Suprapubic skin (tissue), 4 donors: ENCODE results near the gene CALR3.

Experiments
- EP300 ChIP-seq: sonication (generic); formaldehyde crosslinking; IDR thresholded peaks from one replicate; pipeline ENCODE4 v1.6.1; 2017; ENCODE audit warnings: antibody characterized with exemption
- POLR2A ChIP-seq, 2 donors: fragments of 450-650 bp; IDR thresholded peaks; one replicate each; pipeline ENCODE4 v1.6.1; 2017; ENCODE audit warnings: antibody characterized with exemption in 2 of 2, mild to moderate bottlenecking in 2 of 2, moderate library complexity in 2 of 2
- POLR2AphosphoS5 ChIP-seq, 3 donors: sonication (generic); formaldehyde crosslinking; IDR thresholded peaks; one replicate each; pipeline ENCODE4 v1.6.1; 2017; ENCODE audit warnings: antibody characterized with exemption in 3 of 3
- TF ChIP-seq, protein P1 (sequence below), 2 donors: fragments of 200-600 bp in 1 of 2; fragments of 450-650 bp in 1 of 2; sonication (generic) in 1 of 2; IDR thresholded peaks; one replicate each; pipeline ENCODE4 v1.5.1; 2016 to 2019; ENCODE audit warnings: antibody characterized with exemption in 2 of 2, mild to moderate bottlenecking in 1 of 2, moderate library complexity in 1 of 2

DNA sequence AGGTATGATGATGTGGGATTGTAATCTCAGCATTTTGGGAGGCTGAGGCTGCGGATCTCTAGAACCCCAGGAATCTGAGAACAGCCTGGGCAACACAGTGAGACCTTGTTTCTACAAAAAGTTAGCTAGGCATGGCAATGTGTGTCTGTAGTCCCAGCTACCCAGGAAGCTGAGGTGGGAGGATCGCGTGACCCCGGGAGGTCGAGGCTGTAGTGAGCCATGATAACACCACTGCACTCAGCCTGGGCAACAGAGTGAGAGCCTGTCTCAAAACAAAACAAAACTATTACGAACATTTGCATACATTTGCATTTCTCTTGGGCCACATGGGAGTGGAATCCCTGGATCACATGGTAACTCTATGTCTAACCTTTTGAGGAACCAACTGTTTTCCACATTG, 1.9 kb upstream of the CALR3 start:
- TF ChIP-seq, protein P1, sequence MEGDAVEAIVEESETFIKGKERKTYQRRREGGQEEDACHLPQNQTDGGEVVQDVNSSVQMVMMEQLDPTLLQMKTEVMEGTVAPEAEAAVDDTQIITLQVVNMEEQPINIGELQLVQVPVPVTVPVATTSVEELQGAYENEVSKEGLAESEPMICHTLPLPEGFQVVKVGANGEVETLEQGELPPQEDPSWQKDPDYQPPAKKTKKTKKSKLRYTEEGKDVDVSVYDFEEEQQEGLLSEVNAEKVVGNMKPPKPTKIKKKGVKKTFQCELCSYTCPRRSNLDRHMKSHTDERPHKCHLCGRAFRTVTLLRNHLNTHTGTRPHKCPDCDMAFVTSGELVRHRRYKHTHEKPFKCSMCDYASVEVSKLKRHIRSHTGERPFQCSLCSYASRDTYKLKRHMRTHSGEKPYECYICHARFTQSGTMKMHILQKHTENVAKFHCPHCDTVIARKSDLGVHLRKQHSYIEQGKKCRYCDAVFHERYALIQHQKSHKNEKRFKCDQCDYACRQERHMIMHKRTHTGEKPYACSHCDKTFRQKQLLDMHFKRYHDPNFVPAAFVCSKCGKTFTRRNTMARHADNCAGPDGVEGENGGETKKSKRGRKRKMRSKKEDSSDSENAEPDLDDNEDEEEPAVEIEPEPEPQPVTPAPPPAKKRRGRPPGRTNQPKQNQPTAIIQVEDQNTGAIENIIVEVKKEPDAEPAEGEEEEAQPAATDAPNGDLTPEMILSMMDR (IDR thresholded peaks at IDR 0.05) = no peak
- TF ChIP-seq EP300 (no peak), POLR2A (IDR thresholded peaks at IDR 0.05) (no peak), POLR2AphosphoS5 (IDR thresholded peaks at IDR 0.05) (no peak)
